GM13976 (cell line): Measurements from ENCODE around the gene TGFB3.
A peak's percentile ranks its signal among the peaks of the same experiment; 100 is the strongest.

ENCODE experiments used
- DNase-seq: peaks from one replicate; pipeline ENCODE4 v3.0.0; 2012; ENCODE audit warnings: low spot score
- in situ Hi-C: fragments of 300-500 bp; cut with MboI; formaldehyde crosslinking; loops from one replicate; pipeline ENCODE4 v1.12.0; 2022; ENCODE audit warnings: low sequenced_read_pairs, mixed read lengths, inconsistent platforms; ENCODE audit not compliant: unreplicated experiment
- TF ChIP-seq, protein P1 (sequence below): IDR thresholded peaks from 2 replicates; pipeline ENCODE4 v1.5.1; 2012; ENCODE audit warnings: borderline replicate concordance, mild to moderate bottlenecking; ENCODE audit not compliant: insufficient read depth; ENCODE audit errors: extremely low read depth, missing control alignments, control extremely low read depth

Gene TGFB3

DNA sequence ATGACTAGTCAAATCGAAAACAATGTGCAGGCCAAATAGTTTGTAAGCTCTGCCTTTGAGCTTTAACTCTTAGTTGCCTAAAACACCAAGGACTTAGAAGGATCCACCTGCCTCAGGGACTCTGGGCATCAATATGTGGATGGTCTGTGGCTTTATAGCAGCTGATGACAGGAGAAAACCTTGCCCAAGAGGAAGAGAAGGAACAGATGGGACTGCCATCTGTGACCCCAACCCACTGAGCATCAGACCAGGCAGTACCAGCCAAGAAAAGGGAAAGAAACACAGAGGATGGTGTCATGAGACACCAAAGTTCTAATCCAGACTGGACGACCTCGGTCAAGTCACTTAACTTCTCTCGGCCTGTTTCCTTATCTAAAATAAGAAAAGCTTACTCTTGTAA lies 12.7 kb downstream of the TGFB3 start:
- TF ChIP-seq, protein P1, sequence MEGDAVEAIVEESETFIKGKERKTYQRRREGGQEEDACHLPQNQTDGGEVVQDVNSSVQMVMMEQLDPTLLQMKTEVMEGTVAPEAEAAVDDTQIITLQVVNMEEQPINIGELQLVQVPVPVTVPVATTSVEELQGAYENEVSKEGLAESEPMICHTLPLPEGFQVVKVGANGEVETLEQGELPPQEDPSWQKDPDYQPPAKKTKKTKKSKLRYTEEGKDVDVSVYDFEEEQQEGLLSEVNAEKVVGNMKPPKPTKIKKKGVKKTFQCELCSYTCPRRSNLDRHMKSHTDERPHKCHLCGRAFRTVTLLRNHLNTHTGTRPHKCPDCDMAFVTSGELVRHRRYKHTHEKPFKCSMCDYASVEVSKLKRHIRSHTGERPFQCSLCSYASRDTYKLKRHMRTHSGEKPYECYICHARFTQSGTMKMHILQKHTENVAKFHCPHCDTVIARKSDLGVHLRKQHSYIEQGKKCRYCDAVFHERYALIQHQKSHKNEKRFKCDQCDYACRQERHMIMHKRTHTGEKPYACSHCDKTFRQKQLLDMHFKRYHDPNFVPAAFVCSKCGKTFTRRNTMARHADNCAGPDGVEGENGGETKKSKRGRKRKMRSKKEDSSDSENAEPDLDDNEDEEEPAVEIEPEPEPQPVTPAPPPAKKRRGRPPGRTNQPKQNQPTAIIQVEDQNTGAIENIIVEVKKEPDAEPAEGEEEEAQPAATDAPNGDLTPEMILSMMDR = no peak
- in situ Hi-C loops = no loop called here
- DNase-seq = no peak

DNA sequence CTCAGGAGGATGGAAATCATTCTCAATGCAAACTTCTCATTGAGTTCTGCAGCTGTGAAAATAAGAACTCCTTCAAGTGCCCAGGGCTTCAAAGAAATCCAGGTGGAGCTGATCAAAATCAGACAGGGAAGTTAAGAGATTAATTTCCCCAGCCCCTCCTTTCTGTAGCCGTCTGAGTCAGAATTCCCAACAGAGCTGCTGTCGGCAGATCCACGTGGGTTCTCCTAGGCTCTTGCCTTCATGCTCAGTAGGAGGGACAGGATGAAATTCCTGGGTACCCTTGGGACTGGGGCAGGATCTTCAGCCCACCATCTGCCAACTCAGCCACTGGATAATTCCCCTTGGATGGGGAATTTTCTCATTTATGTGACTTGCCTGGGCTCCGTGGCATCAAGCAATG lies 13.3 kb downstream of the TGFB3 start:
- no peak for DNase-seq
- TF ChIP-seq, protein P1 = no peak

DNA sequence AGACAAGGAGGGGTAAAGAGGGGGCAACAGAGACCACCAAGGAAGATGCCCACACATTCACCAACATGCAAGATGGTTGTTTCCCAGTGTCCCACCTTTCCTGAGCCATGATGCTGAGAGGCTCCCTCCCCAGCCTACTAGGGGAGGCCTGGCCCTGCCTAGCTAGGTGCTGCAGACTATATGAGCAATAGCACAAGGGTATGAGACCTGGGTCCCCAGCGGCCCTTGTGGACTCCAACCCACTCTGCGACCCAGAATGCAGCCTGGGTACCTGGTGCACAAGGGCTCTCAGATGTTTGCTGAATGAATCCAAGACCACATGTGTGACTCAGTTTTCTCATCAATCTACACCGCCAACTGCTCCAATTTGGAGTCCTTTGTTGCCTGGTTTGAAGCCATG lies 13.9 kb downstream of the TGFB3 start:
- DNase-seq = no peak
- TF ChIP-seq, protein P1 = no peak
- in situ Hi-C loops = no loop called here

More for the DNA sequence above, 13.3 kb downstream of the TGFB3 start:
- in situ Hi-C loops = no loop called here

DNA sequence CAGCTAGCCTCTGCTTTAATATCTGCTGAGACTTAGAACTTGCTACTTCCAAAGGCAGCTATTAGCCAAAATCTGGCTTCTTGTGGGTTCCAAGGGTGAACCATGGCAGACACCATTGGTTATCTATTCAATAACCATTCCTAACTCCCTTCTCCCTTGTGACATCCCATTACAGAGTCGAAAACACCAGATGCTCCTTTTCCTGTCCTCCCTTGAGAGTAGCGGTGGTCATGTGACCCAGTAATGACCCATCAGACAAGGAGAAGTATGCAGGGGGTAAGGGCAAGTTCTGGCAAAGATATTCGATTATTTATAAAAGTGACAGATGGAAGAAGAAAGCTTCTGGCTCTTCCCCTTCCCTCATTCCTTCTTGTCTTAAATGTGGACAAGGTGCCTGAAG lies 20.1 kb downstream of the TGFB3 start:
- in situ Hi-C loops = no loop called here
- no peak for DNase-seq
- TF ChIP-seq, protein P1 = no peak

DNA sequence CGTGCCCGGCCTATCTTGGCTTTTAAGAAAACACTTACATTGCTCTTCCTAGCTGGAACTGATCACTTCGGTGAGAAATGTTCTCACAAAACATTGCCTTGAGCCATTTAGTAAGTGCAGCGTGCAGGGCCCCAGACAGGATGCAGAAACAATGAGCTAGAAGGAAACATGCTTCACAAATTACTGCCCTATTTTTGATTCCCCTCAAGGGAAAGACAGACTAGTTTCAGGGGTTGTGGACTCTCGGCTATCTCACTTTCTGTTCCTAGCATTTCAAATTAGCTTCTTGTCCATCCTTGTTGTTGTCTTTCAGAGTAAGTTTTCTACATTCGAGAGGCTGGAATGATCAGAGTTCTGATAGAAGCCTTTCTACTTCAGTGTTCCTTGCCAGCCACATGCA lies 21.6 kb downstream of the TGFB3 start:
- DNase-seq = peak; percentile 73
- TF ChIP-seq, protein P1 = no peak
- in situ Hi-C loops = no loop called here

DNA sequence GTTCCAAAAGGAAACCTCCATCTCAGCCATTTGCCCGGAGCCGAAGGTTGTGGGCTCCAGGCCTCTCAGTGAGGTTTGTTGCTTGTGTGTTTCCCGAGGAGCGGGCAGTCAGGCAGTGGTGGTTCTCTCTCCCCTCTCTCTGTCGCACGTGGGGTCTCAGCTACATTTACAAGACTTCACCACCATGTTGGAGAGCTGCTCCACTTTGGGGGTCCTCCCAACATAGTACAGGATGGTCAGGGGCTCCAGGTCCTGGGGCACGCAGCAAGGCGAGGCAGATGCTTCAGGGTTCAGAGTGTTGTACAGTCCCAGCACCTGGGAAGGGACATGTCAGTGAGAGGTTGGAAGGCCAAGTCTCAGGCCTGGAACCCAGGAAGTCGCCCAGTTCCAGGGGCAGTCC lies 22.8 kb downstream of the TGFB3 start:
- in situ Hi-C loops = no loop called here
- no peak for DNase-seq
- TF ChIP-seq, protein P1 = no peak

DNA sequence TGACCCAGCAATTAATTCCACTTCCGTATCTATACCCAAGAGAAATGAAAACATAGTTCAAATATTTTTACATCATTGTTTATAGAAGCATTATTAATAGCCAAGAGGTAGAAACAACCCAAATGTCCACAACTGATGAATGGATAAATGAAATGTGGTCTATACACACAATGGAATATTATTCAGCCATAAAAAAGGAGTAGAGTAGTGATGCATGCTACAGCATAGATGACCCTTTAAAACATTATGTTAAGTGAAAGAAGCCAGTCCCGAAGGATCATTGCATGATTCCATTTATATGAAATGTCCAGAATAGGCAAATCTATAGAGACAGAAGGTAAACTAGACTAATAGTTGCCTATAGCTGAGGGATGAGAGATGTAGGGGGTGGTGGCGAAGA lies 29.3 kb downstream of the TGFB3 start:
- DNase-seq = no peak
- TF ChIP-seq, protein P1 = no peak
- in situ Hi-C loops = no loop called here
